DMS153 (cell line): Measurements from ENCODE around the gene SLC44A5.
"Not testable (repeated sequence)": the region's sequence is repeated elsewhere in the genome, so short reads cannot be mapped to it uniquely, and the experiment has no call there.

Source experiments
- DNase-seq: peaks from one replicate; lab custom pipeline; 2025; lab: John Stamatoyannopoulos, UW

Gene SLC44A5

GRCh38 chr1:75273110-75273509, 337.8 kb downstream of the SLC44A5 start:
- DNase-seq = no peak

DNA sequence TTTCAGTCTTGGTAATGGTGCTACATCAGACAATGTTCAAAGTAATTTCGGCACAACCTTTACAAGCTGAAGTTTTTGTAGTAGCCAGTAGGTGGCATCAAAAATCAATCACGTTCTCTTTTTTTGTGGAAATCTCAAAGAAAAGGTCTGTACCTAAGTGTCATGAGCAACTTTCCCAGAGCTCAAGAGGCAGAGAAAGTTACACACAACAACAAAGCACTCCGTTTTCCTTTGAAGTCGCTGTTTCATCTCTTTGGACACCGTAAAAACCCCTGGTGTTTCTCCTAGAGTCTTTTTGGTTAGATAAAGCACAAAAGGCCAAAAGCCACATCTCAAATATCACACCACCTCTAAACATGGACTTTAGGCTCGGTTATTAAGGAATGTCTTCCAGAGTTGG, 345.1 kb downstream of the SLC44A5 start:
- peak; percentile 41 for DNase-seq

DNA sequence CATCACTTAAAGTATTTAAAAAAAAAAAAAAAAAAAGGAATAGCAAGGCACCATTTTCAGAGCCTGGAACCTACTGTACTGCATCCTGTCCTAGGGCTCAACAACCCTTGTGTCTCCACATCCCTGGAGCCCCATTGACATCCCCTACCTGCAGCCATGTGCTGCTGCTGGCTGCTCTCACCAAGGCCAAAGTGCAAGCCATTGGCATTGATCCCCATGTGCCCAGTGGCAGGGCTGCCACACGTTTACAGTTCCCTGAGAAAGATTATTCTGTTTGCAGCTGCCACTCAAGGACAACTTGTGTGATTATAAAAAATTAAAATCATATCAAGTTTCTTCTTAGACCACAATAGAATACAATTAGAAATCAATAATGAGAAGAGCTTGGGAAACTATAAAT, 346.8 kb downstream of the SLC44A5 start:
- DNase-seq = no peak

DNA sequence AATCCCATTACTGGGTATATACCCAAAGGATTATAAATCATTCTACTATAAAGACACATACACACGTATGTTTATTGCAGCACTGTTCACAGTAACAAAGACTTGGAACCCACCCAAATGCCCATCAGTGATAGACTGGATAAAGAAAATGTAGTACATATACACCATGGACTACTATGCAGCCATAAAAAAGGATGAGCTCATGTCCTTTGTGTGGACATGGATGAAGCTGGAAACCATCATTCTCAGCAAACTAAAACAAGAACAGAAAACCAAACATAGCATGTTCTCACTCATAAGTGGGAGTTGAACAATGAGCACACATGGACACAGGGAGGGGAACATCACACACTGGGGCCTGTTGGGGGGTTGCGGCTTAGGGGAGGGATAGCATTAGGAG, 347.3 kb downstream of the SLC44A5 start:
- DNase-seq = not testable (repeated sequence)

DNA sequence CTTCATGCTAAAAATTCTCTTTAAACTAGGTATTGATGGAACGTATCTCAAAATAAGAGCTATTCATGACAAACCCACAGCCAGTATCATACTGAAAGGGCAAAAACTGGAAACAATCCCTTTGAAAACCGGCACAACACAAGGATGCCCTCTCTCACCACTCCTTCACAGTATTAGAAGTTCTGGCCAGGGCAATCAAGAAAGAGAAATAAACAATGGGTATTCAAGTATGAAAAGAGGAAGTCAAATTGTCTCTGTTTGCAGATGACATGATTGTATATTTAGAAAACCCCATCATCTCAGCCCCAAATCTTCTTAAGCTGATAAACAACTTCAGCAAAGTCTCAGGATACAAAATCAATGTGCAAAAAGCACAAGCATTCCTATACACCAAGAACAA, 349.0 kb downstream of the SLC44A5 start:
- not testable (repeated sequence) for DNase-seq

GRCh38 chr1:75258351-75258750, 352.6 kb downstream of the SLC44A5 start:
- no peak for DNase-seq

GRCh38 chr1:75257424-75257823, 353.5 kb downstream of the SLC44A5 start:
- no peak for DNase-seq

GRCh38 chr1:75250114-75250513, 360.8 kb downstream of the SLC44A5 start:
- DNase-seq = not testable (repeated sequence)

GRCh38 chr1:75245239-75245638, 365.7 kb downstream of the SLC44A5 start:
- DNase-seq = no peak

- no peak for DNase-seq
Observed at GRCh38 chr1:75243124-75243523, 367.8 kb downstream of the SLC44A5 start.

DNA sequence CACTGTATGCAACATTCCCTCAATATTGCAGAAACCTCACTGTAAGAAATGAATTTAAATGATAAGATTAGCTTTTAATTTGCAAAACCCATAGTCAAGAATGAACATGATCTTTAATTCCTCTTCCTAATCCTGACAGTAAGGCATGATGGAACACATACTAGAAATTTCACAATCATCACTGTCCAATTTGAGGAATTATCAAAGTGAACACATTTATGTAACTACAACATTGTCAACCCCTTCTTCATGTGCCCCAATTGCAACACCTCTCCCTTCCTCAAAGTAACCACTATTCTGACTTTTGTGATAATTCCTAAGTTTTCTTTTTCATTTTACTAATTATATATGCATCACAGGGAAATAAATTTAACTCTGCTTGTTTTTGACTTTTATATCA, 373.6 kb downstream of the SLC44A5 start:
- DNase-seq = no peak

DNA sequence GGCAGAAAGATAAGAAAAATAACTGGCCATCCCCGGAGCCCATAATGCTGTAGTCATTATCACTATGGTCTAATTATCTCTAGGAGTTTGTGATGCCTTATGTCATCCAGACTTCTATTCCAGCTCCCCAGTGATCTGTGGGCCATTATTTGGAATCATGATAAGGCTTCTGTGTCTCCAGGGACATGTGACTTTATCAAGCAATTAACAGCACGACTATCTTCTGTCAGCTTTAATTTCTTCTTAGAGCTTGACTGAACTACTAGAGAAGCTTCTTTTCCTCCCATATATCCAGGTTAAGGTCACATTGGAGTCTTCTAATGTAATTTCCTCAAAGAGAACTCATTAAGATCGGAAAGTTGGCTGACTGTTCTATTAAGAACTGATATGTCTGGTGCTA, 376.4 kb downstream of the SLC44A5 start:
- no peak for DNase-seq

DNA sequence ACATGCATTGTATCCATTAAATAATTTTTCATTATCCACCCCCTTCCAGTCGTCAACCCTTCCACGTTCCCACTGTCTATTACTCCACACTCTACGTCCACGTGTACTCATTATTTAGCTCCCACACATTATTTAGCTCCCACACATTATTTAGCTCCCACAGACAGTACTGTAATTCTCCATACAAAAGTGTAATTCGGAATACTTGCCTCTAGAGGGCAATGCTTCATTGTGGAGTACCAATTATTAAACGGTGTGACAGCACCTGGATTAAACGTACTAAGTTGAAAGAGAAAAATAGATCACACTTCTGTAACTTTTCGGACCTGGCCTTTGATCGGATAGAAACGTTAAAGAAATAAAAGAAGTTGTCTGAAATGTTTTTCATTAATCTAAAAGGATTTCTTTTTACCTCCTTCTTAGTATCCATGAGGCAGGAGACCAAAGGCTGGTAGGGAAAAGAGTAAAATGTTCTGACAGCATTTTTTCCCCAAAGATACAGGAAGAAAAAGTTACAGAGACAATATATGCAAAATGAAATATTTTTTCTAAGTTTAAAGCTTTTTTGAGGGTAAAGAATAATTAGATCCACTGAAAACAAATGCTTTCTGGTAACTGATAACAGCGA, 377.5 kb downstream of the SLC44A5 start:
- DNase-seq = peak; percentile 46

DNA sequence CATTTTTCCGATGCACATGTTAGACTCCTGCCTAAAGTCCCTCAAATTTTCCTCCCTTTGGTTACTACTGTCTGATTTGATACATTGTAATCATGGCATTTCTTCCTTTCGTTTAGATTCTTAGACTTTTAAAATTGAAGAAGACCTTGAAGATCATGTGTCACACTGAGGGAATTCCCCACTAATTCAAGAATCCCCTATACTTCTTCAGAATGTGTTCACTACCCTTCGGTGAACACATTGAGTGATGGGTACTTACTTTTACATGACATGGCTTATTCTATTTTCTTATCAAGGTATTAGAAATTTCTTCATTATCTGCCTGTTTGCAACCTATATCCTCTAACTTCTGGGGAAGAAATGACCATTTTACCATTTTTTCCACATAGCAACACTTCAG, 390.8 kb downstream of the SLC44A5 start:
- DNase-seq = no peak

DNA sequence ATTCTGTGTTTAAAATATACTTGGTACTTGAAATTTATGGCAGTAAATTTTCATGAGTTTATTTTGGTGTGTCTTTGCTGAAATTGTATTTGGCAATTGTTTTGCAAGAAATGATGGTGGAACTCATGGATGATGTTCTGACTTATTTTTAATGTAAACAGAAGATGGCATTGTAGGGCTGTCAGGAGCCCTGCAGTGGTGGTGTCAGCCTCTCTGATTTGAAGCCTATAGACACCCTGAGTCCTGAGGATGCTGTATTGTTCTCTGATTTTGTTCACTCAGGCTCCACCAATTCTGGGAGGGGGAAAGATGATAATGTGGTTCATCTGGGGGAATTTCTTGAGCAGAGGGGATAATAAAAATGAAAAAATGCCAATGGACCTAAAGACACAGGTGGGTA, 396.9 kb downstream of the SLC44A5 start:
- DNase-seq = no peak

- DNase-seq = no peak
Observed at GRCh38 chr1:75211648-75212047, 399.3 kb downstream of the SLC44A5 start.

DNA sequence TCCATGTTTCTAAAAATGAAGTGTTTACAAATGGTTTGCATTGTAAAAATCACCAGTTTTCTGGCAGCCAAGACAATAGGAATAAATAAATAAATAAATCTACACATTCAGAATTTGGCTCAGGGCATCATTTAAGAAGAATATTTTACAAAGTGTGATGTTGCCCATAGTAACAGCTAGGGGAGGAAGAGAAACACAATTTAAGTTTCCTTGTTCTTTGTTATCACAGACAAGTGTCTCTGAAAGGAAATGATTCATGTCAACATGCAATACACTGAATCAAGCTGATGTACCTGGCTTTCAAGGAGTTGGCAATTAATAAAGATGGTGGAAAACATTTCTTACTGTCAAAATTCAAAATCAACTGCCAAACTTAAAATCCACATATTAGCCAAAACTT, 402.1 kb downstream of the SLC44A5 start:
- no peak for DNase-seq

DNA sequence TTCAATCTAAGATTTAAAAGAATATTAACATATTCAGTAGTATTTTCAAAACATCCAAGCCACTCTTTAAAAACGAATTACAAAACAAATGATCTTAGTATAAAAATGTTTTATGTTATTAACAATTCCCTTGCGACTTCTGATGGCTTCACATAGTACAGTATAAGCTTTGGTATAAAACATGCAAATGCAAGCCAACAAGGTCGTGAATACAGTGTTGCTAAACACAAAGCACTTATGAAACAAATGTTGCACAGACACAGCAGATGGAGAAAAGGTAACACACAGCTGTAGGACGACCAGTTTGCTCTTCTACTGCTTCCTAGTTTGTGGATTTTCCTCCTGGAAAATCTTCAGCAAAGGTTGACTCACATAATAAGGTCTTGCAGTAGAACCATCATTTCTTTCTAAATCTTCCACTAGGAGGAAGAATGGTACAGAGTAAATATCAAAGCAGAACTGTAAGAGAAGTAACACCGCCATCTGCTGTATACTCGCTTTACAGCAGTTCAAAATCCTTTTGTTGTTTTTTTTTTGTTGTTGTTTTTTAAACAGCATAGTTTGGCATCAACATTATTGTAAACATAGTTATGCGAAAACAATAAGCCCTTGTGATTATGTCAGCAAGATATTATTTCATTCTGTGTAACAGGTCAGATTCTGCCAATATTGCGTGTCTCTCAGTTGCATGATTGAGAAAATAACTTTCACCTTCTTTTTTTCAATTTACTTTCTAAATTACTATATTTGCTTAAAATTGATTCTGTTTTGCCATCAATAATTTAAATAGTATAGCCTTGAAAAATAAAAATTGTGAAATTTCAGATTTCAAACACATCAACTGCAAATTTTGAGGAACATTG, 407.3 kb downstream of the SLC44A5 start:
- peak; percentile 10 for DNase-seq

GRCh38 chr1:75202751-75203150, 408.2 kb downstream of the SLC44A5 start:
- no peak for DNase-seq

- no peak for DNase-seq
Observed at GRCh38 chr1:75198761-75199160, 412.2 kb downstream of the SLC44A5 start.

GRCh38 chr1:75198163-75198562, 412.8 kb downstream of the SLC44A5 start:
- DNase-seq = no peak

DNA sequence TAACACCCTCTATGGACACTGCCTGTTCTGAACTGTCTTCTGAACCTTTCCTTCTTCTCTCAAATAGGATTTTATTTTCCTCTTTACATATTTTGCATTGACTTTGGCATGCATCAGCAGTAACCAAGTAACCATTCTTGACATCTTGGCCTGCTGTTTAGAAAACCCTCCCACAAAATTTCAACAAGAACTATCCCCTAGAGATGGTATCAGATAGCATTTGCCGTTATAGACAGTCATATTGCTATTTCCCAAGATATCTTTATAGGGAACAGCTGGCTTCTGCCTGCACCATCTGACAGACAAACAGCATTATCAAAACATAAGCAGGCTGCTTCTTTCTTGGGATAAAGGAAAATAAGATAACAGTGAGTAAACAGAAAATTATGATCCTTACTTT, 422.0 kb downstream of the SLC44A5 start:
- no peak for DNase-seq

DNA sequence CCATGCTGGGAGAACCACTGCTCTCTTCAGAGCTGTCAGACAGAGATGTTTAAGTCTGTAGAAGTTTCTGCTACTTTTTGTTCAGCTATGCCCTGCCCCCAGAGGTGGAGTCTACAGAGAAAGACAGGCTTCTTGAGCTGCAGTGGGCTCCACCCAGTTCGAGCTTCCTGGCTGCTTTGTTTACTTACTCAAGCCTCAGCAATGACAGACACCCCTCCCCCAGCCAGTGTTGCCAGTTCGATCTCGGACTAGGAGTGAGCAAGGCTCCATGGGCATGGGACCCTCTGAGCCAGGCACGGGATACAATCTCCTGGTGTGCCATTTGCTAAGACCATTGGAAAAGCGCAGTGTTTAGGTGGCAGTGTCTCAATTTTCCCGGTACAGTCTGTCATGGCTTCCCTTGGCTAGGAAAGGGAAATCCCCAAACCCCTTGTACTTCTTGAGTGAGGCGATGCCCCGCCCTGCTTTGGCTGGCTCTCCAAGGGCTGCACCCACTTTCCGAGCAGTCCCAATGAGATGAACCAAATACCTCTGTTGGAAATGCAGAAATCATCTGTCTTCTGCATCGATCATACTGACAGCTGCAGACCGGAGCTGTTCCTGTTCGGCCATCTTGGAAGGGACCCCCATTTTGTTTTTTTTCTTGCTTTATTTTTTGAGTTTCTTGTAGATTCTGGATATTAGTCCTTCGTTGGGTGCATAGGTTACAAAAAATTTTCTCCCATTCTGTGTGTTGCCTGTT, 429.5 kb downstream of the SLC44A5 start:
- DNase-seq = not testable (repeated sequence)
